HG02981 (cell line): Measurements from ENCODE around the gene ANKK1.

ENCODE experiments used
- ATAC-seq: cut with Tn5 transposase; IDR thresholded peaks from one replicate; pipeline ENCODE4 v1.9.1; 2021; ENCODE audit warnings: mild to moderate bottlenecking, moderate library complexity; ENCODE audit not compliant: unreplicated experiment

The ANKK1 gene

DNA sequence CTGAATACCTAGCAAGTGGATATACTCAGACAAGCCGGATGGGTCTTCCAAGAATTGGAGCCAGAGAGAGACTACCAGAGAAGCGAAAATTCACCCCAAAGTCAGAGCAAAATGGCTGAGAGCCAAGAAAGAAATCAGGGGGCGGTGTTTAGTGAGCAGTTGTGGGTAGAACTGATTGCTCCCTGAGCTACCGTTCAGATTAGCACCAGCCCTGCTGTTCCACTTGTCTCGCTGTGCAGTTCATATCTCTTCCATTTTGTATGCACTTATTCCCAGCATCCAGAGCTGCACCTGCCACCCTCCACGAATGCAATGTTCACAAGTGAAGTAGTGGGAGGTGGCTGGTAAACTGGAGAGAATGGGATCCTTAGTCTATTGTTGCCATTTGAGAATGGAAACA, 62.2 kb downstream of the ANKK1 start:
- no peak for ATAC-seq
